Erythroblast (primary cell): Measurements from ENCODE around the gene SCG5.
A peak's percentile ranks its signal among the peaks of the same experiment; 100 is the strongest.
"Not testable (repeated sequence)": the region's sequence is repeated elsewhere in the genome, so short reads cannot be mapped to it uniquely, and the experiment has no call there.

Source experiments
- DNase-seq, 2 experiments: peaks; one replicate each; lab custom pipeline; 2025; lab: John Stamatoyannopoulos, UW
- GATA1 ChIP-seq: IDR thresholded peaks from 2 replicates; pipeline ENCODE4 v1.6.1; 2011; ENCODE audit warnings: low read depth, mild to moderate bottlenecking, control low read depth, low read length, moderate library complexity
- POLR2A ChIP-seq: IDR thresholded peaks from 2 replicates; pipeline ENCODE4 v1.6.1; 2011; ENCODE audit warnings: mild to moderate bottlenecking, low read length

The SCG5 gene

GRCh38 chr15:32641517-32642059 is at the start of gene SCG5:
TSS of gene SCG5 (plus strand) at chr15:32641710. CDS start at chr15:32643593, 1,883 bp downstream.
- TF ChIP-seq POLR2A (no peak), GATA1 (no peak)
- peak; percentile 18 to 20 for DNase-seq

GRCh38 chr15:32593151-32593550 is 48.4 kb upstream of the SCG5 start, which contains the start of gene GOLGA8N:
TSS of gene GOLGA8N (plus strand) at chr15:32593456.
- DNase-seq = not testable (repeated sequence)

GRCh38 chr15:32609518-32609917 is 32.0 kb upstream of the SCG5 start:
- not testable (repeated sequence) for DNase-seq

GRCh38 chr15:32610719-32611118 is 30.8 kb upstream of the SCG5 start:
- DNase-seq = not testable (repeated sequence)

- DNase-seq = not testable (repeated sequence)
Observed at GRCh38 chr15:32614712-32615050, 26.8 kb upstream of the SCG5 start.

- TF ChIP-seq POLR2A = peak; percentile 50
- DNase-seq = not testable (repeated sequence)
Observed at GRCh38 chr15:32615051-32615870, 26.2 kb upstream of the SCG5 start, which contains the start of gene ARHGAP11A. TSS of gene ARHGAP11A (plus strand) at chr15:32615504. CDS start at chr15:32616212, 708 bp downstream.

GRCh38 chr15:32615871-32616426 is 25.6 kb upstream of the SCG5 start:
- not testable (repeated sequence) for DNase-seq

GRCh38 chr15:32636410-32636809 is 5.1 kb upstream of the SCG5 start:
- no peak for DNase-seq
- TF ChIP-seq POLR2A (no peak), GATA1 (no peak)

GRCh38 chr15:32636908-32637567 is 4.5 kb upstream of the SCG5 start:
- TF ChIP-seq POLR2A (no peak), GATA1 (no peak)
- DNase-seq = no peak

- TF ChIP-seq GATA1 (no peak), POLR2A (no peak)
- DNase-seq = no peak
Observed at GRCh38 chr15:32637704-32638103, 3.8 kb upstream of the SCG5 start.

GRCh38 chr15:32642667-32643435 is 1.3 kb downstream of the SCG5 start:
- DNase-seq = no peak
- TF ChIP-seq POLR2A (no peak), GATA1 (no peak)

GRCh38 chr15:32643907-32644445 is 2.5 kb downstream of the SCG5 start:
- TF ChIP-seq GATA1 (no peak), POLR2A (no peak)
- DNase-seq = no peak

- no peak for TF ChIP-seq GATA1
- TF ChIP-seq POLR2A = no peak
Observed at GRCh38 chr15:32646291-32646690, 4.8 kb downstream of the SCG5 start.

GRCh38 chr15:32649342-32649741 is 7.8 kb downstream of the SCG5 start:
- no peak for DNase-seq
- TF ChIP-seq GATA1 (no peak), POLR2A (no peak)

More at GRCh38 chr15:32646291-32646690, 4.8 kb downstream of the SCG5 start:
- DNase-seq = no peak
